ENCODE results near the gene LYPD6B.

The LYPD6B gene

GRCh38 chr2:149000158-149000938, 38.2 kb upstream of the LYPD6B start:
- peaks cover 50% of the 10 kb centered on the region for H3K4me1 Mint-ChIP-seq
- peaks cover 44% of the 10 kb centered on the region for H3K36me3 Mint-ChIP-seq (ENCODE audit: low read depth)
- TF ChIP-seq, protein P1, sequence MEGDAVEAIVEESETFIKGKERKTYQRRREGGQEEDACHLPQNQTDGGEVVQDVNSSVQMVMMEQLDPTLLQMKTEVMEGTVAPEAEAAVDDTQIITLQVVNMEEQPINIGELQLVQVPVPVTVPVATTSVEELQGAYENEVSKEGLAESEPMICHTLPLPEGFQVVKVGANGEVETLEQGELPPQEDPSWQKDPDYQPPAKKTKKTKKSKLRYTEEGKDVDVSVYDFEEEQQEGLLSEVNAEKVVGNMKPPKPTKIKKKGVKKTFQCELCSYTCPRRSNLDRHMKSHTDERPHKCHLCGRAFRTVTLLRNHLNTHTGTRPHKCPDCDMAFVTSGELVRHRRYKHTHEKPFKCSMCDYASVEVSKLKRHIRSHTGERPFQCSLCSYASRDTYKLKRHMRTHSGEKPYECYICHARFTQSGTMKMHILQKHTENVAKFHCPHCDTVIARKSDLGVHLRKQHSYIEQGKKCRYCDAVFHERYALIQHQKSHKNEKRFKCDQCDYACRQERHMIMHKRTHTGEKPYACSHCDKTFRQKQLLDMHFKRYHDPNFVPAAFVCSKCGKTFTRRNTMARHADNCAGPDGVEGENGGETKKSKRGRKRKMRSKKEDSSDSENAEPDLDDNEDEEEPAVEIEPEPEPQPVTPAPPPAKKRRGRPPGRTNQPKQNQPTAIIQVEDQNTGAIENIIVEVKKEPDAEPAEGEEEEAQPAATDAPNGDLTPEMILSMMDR (IDR thresholded peaks at IDR 0.05): no peak
- no peak for DNase-seq
- H3K9me3 Mint-ChIP-seq: peaks cover 16% of the 10 kb centered on the region
- peaks cover 7% of the 10 kb centered on the region for H3K27me3 Mint-ChIP-seq (ENCODE audit: low read depth, poor library complexity)
- H3K4me3 Mint-ChIP-seq: no peak overlapping the region
- H3K27ac Mint-ChIP-seq: no peak overlapping the region

- Mint-ChIP-seq H3K27ac (no peak overlapping the region), H3K36me3 (ENCODE audit: low read depth) (peaks cover 50% of the 10 kb centered on the region), H3K4me1 (peaks cover 62% of the 10 kb centered on the region), H3K4me3 (no peak overlapping the region), H3K27me3 (ENCODE audit: low read depth, poor library complexity) (peaks cover 7% of the 10 kb centered on the region), H3K9me3 (peaks cover 16% of the 10 kb centered on the region)
- no peak for DNase-seq
- TF ChIP-seq, protein P1 (IDR thresholded peaks at IDR 0.05): no peak
Measured at GRCh38 chr2:149001496-149001895, 37.0 kb upstream of the LYPD6B start.

- Mint-ChIP-seq H3K36me3 (ENCODE audit: low read depth) (peaks cover 52% of the 10 kb centered on the region), H3K27me3 (ENCODE audit: low read depth, poor library complexity) (peaks cover 7% of the 10 kb centered on the region), H3K4me3 (no peak overlapping the region), H3K27ac (no peak overlapping the region), H3K4me1 (peaks cover 56% of the 10 kb centered on the region), H3K9me3 (peaks cover 16% of the 10 kb centered on the region)
- TF ChIP-seq, protein P1 (IDR thresholded peaks at IDR 0.05): no peak
- no peak for DNase-seq
Measured at GRCh38 chr2:149002378-149002890, 36.1 kb upstream of the LYPD6B start.

GRCh38 chr2:149002891-149003740, 35.4 kb upstream of the LYPD6B start:
- Mint-ChIP-seq H3K4me3 (no peak overlapping the region), H3K27me3 (ENCODE audit: low read depth, poor library complexity) (peaks cover 7% of the 10 kb centered on the region), H3K27ac (no peak overlapping the region), H3K4me1 (peaks cover 49% of the 10 kb centered on the region), H3K36me3 (ENCODE audit: low read depth) (peaks cover 52% of the 10 kb centered on the region), H3K9me3 (peaks cover 16% of the 10 kb centered on the region)
- TF ChIP-seq, protein P1 (IDR thresholded peaks at IDR 0.05): no peak
- DNase-seq: no peak

- no peak overlapping the region for H3K4me3 Mint-ChIP-seq
- H3K4me1 Mint-ChIP-seq: peaks cover 36% of the 10 kb centered on the region
- H3K27ac Mint-ChIP-seq: peak overlapping the region; percentile 55
Measured at GRCh38 chr2:149004836-149005235, 33.7 kb upstream of the LYPD6B start.

More at GRCh38 chr2:149004836-149005235, 33.7 kb upstream of the LYPD6B start:
- DNase-seq: no peak
- TF ChIP-seq, protein P1 (IDR thresholded peaks at IDR 0.05): no peak
- H3K9me3 Mint-ChIP-seq: peaks cover 16% of the 10 kb centered on the region
- peaks cover 64% of the 10 kb centered on the region for H3K36me3 Mint-ChIP-seq (ENCODE audit: low read depth)
- H3K27me3 Mint-ChIP-seq (ENCODE audit: low read depth, poor library complexity): peaks cover 4% of the 10 kb centered on the region
